Retinal pigment epithelial cell (primary cell): ENCODE measurements around the gene CREB5.
"Not testable (repeated sequence)": the region's sequence is repeated elsewhere in the genome, so short reads cannot be mapped to it uniquely, and the experiment has no call there.

ENCODE experiments used
- DNase-seq: peaks from one replicate; pipeline ENCODE4 v3.0.0-alpha.2; 2010; ENCODE audit warnings: low read depth
- H3K4me3 ChIP-seq: 2 replicates; pipeline ENCODE4 v1.5.1; 2011; ENCODE audit warnings: mild to moderate bottlenecking, low read length, control low read depth, moderate library complexity
- TF ChIP-seq, protein P1 (sequence below): conservative IDR thresholded peaks from 2 replicates; pipeline ENCODE4 v1.5.1; 2011; ENCODE audit warnings: low read depth, low read length, control low read depth, inconsistent platforms

The CREB5 gene

GRCh38 chr7:28815369-28815927 lies 403.1 kb downstream of the CREB5 start:
- no peak for DNase-seq
- H3K4me3 ChIP-seq = no peak overlapping the region
- TF ChIP-seq, protein P1, sequence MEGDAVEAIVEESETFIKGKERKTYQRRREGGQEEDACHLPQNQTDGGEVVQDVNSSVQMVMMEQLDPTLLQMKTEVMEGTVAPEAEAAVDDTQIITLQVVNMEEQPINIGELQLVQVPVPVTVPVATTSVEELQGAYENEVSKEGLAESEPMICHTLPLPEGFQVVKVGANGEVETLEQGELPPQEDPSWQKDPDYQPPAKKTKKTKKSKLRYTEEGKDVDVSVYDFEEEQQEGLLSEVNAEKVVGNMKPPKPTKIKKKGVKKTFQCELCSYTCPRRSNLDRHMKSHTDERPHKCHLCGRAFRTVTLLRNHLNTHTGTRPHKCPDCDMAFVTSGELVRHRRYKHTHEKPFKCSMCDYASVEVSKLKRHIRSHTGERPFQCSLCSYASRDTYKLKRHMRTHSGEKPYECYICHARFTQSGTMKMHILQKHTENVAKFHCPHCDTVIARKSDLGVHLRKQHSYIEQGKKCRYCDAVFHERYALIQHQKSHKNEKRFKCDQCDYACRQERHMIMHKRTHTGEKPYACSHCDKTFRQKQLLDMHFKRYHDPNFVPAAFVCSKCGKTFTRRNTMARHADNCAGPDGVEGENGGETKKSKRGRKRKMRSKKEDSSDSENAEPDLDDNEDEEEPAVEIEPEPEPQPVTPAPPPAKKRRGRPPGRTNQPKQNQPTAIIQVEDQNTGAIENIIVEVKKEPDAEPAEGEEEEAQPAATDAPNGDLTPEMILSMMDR = no peak

DNA sequence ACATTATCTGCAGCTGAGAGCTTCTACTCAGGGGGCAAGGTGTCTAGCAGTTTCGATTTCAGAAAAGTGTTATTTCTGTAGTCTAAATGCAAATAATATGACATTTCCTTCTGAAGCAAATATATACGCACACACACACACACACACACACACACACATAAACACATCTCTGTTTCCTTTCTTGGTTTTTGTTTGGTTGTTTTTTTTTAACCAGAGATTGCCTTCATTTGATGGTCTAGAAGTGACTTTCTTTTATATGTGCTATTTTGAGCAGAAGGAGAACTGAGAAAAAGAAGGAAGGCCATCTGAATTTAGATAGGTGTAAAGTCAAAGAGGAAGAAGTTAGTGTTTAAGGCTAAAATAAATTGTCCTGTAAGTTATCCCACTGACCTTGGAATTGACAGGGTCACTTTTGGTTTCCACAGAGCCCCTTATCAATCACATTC lies 403.6 kb downstream of the CREB5 start:
- TF ChIP-seq, protein P1 = no peak
- no peak for DNase-seq
- H3K4me3 ChIP-seq = no peak overlapping the region

DNA sequence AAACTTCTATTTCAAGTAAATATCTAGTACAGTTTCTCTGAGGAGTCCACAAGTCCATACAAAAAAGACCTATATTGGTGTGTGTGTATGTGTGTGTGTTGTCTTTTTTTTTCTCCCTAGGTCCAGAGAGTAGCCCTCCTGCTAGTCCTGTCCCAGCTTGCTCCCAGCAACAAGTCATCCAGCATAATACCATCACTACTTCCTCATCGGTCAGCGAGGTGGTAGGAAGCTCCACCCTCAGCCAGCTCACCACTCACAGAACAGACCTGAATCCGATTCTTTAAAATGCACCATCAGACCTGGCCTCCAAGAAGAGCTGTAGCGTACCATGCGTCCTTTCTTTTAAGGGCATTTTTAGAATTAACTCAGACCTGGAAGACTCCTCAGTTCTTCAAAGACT lies 406.7 kb downstream of the CREB5 start:
- H3K4me3 ChIP-seq = no peak overlapping the region
- no peak for DNase-seq
- TF ChIP-seq, protein P1 = no peak

- TF ChIP-seq, protein P1 = no peak
- no peak overlapping the region for H3K4me3 ChIP-seq
- DNase-seq = no peak
Observed at GRCh38 chr7:28823582-28823981, 411.3 kb downstream of the CREB5 start.

GRCh38 chr7:28825817-28826448 lies 413.6 kb downstream of the CREB5 start:
- DNase-seq, H3K4me3 ChIP-seq: not testable (repeated sequence)

DNA sequence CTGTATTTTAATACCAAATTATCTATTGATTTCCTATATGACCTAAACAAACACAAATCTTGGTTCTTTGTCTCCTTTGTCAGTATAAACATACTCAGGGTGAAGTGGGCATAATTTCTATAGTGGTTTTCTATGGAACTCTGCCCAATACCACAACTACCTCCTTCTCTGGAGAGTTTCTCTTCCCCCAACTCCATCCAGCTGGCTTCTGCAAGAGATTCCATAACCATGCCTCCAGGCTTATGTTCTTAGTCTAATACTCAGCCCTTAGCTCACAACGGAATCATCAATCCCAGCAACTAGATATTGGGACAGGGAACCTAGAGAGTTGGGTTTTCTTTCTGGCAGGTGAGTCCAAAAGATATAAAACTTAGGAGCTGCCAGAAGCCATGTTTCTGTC lies 418.5 kb downstream of the CREB5 start:
- no peak overlapping the region for H3K4me3 ChIP-seq
- TF ChIP-seq, protein P1 = no peak
- no peak for DNase-seq

- H3K4me3 ChIP-seq = no peak overlapping the region
- TF ChIP-seq, protein P1 = no peak
- DNase-seq = no peak
Observed at GRCh38 chr7:28832669-28833068, 420.4 kb downstream of the CREB5 start.
